A172 (cell line): ENCODE data around the gene CELF5. TPM values are rescaled to one million over a fixed set of nuclear protein-coding genes. Genes with fewer than 3 reads are reported as not detected.
"Not testable (repeated sequence)": the region's sequence is repeated elsewhere in the genome, so short reads cannot be mapped to it uniquely, and the experiment has no call there.

Experiments
- DNase-seq: peaks from one replicate; pipeline ENCODE4 v3.0.0-alpha.2; 2015; ENCODE audit warnings: low spot score
- total RNA-seq: library from RNA; depleted of rRNA; stranded (reverse); fragments of >200 nt; shearing (Covaris generic); gene quantifications from 2 replicates; pipeline ENCODE4 v1.2.3, GENCODE V29; 2014

Gene CELF5
- total RNA-seq, 1 experiment from 2014 or later, result not detected

- DNase-seq, result no peak
These were observed 49.9 kb downstream of the CELF5 start for GRCh38 chr19:3274245-3274941.

GRCh38 chr19:3274942-3275582 lies 50.6 kb downstream of the CELF5 start:
- peak; percentile 58 for DNase-seq

GRCh38 chr19:3275583-3276340 lies 51.3 kb downstream of the CELF5 start:
- peak; percentile 88 for DNase-seq

- peak; percentile 85 for DNase-seq
These were observed 51.9 kb downstream of the CELF5 start for GRCh38 chr19:3276341-3276799.

- DNase-seq, result no peak
These were observed 53.2 kb downstream of the CELF5 start for GRCh38 chr19:3277649-3278048.

- no peak for DNase-seq
These were observed 53.8 kb downstream of the CELF5 start for GRCh38 chr19:3278294-3278693.

- DNase-seq, result no peak
These were observed 54.3 kb downstream of the CELF5 start for GRCh38 chr19:3278749-3279148.

- DNase-seq, result no peak
These were observed 54.8 kb downstream of the CELF5 start for GRCh38 chr19:3279306-3279705.

- DNase-seq, result no peak
These were observed 56.6 kb downstream of the CELF5 start for GRCh38 chr19:3281026-3281425.

- DNase-seq, result no peak
These were observed 57.7 kb downstream of the CELF5 start for GRCh38 chr19:3282155-3282554.

- no peak for DNase-seq
These were observed 58.1 kb downstream of the CELF5 start for GRCh38 chr19:3282564-3282963.

- no peak for DNase-seq
These were observed 58.8 kb downstream of the CELF5 start for GRCh38 chr19:3283246-3283751.

- no peak for DNase-seq
These were observed 59.6 kb downstream of the CELF5 start for GRCh38 chr19:3283886-3284657.

- DNase-seq, result peak; percentile 36
These were observed 60.5 kb downstream of the CELF5 start for GRCh38 chr19:3284759-3285646.

- DNase-seq, result no peak
These were observed 61.3 kb downstream of the CELF5 start for GRCh38 chr19:3285647-3286176.

GRCh38 chr19:3287814-3288213 lies 63.4 kb downstream of the CELF5 start:
- no peak for DNase-seq

GRCh38 chr19:3288437-3288836 lies 64.0 kb downstream of the CELF5 start:
- not testable (repeated sequence) for DNase-seq

- no peak for DNase-seq
These were observed 65.6 kb downstream of the CELF5 start for GRCh38 chr19:3289971-3290569.

GRCh38 chr19:3290858-3291257 lies 66.4 kb downstream of the CELF5 start:
- not testable (repeated sequence) for DNase-seq

GRCh38 chr19:3291644-3292043 lies 67.2 kb downstream of the CELF5 start:
- no peak for DNase-seq
